ENCODE results near the gene IKZF2.

DNA sequence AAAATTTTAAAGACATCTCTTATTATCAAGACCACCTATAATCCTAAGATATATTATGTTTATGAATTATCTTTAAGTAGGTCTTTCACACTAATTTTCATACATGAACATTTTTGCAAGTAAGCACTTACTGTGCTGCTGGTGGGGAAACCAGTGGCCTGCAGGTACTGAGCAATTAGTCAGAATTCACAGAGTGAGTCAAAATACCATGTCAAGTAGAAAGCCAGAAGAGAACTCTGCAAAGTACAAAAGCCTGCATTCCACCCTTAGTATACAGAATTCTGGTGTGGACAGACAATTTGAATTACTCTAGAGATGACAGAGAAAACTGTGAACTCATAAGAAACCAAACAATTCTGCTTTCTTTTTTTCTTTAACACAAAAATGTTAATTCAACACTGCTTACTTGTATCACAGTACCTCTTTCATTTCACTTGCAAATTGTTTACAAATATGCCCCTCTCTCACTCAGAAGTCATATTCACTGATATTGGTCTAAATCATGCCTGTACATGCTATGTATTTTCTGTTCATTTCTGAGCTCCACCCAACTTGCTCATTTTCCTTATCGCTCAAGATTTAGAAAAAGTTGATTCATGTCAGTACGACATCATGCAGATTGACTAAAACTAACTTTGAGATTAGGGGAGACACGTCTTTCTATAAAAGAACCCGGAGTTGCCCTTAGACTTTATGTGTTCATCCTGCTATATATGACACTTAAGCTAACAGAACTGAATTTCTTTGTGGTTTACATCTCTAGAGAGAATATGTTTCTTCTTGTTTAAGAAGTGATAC, 182.9 kb downstream of the IKZF2 start:
- TF ChIP-seq, protein P1, sequence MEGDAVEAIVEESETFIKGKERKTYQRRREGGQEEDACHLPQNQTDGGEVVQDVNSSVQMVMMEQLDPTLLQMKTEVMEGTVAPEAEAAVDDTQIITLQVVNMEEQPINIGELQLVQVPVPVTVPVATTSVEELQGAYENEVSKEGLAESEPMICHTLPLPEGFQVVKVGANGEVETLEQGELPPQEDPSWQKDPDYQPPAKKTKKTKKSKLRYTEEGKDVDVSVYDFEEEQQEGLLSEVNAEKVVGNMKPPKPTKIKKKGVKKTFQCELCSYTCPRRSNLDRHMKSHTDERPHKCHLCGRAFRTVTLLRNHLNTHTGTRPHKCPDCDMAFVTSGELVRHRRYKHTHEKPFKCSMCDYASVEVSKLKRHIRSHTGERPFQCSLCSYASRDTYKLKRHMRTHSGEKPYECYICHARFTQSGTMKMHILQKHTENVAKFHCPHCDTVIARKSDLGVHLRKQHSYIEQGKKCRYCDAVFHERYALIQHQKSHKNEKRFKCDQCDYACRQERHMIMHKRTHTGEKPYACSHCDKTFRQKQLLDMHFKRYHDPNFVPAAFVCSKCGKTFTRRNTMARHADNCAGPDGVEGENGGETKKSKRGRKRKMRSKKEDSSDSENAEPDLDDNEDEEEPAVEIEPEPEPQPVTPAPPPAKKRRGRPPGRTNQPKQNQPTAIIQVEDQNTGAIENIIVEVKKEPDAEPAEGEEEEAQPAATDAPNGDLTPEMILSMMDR (IDR thresholded peaks at IDR 0.05 in 2 of 3, conservative IDR thresholded peaks at IDR 0.05 in 1 of 3; ENCODE audit: insufficient read depth in 2 of 3, low read depth in 1 of 3, low read length in 3 of 3): no peak
- no peak for TF ChIP-seq TBL1XR1 (IDR thresholded peaks at IDR 0.05; ENCODE audit: low read length in 2 of 2)
- no peak for TF ChIP-seq SMC3 (conservative IDR thresholded peaks at IDR 0.05; ENCODE audit: insufficient read depth, low read depth, low read length)
- TF ChIP-seq MCM7 (IDR thresholded peaks at IDR 0.05): no peak
